Measurements from ENCODE around the gene NHLRC4. TPM values are rescaled to one million over a fixed set of nuclear protein-coding genes. Genes with fewer than 3 reads are reported as not detected.

The NHLRC4 gene
- total RNA-seq, 2 experiments from 2014 or later, result 0.41 to 0.72 TPM

DNA sequence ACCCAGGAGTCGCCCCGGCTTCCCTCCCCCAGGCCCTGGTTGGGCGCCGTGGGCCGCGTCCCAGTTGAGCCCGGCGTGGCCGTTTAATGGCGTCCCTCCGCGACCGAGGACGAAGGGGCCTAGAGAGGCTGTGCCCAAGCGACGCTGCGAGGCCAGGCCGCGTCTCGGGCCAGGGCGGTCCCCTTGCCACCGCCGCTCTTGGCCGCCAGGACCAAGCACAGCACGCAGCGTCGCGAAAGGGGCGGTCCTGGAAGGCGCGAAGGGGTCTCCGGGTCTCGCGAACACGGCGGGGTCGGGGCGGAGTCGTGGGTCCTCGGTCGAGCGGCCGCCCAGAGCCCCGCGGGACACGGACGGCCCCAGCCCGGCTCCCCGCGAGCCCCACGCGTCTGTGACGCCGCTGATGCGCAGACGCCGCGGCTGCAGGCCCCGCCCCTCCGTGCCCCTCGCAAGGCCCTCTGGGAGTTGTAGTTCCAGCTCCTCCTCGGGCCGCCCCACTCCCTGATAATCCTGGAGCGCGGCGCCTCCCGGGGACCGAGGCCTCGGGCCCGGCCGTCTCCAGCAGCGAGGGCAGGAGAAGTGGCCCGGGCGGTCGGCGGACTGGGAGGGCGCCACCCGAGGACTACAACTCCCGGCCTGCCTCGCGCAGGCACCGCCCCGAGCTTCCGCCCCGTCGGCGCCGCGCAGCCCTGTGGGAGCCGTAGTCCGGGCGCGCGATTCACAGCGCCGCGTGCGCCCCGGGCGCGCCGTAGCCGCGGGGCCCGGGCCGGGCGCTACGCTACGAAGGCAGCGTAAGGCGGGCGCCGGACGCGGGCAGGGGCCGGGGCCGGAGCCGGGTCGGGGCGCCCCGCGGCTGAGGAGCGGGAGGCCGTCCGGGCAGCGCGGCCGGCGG is 39.5 kb upstream of the NHLRC4 start, which contains the start of gene CAPN15:
Gene CAPN15, plus strand, starts transcription at position 698 of the 889 bp plus-strand sequence. CDS start 19,127 bp downstream, outside the sequence.
- peak; percentile 76 for ATAC-seq
- Mint-ChIP-seq H3K9me3 (no peaks in the 10 kb centered on the region), H3K27ac (peak within 1 kb of the TSS; percentile 96), H3K4me1 (ENCODE audit: low read depth) (peaks cover 34% of the 10 kb centered on the region), H3K36me3 (ENCODE audit: low read depth) (peaks cover 16% of the 10 kb centered on the region), H3K27me3 (no peaks in the 10 kb centered on the region), H3K4me3 (peak within 1 kb of the TSS; percentile 90)
- CTCF ChIA-PET, result interaction anchor here (0.8 to 2.4 kb wide), 4 partner anchors 20 to 215 kb away, joined by 3 to 7 read pairs (median 4); partner anchors contain the start of gene METTL26
- peak; percentile 84 for DNase-seq
- TF ChIP-seq, protein P1, sequence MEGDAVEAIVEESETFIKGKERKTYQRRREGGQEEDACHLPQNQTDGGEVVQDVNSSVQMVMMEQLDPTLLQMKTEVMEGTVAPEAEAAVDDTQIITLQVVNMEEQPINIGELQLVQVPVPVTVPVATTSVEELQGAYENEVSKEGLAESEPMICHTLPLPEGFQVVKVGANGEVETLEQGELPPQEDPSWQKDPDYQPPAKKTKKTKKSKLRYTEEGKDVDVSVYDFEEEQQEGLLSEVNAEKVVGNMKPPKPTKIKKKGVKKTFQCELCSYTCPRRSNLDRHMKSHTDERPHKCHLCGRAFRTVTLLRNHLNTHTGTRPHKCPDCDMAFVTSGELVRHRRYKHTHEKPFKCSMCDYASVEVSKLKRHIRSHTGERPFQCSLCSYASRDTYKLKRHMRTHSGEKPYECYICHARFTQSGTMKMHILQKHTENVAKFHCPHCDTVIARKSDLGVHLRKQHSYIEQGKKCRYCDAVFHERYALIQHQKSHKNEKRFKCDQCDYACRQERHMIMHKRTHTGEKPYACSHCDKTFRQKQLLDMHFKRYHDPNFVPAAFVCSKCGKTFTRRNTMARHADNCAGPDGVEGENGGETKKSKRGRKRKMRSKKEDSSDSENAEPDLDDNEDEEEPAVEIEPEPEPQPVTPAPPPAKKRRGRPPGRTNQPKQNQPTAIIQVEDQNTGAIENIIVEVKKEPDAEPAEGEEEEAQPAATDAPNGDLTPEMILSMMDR (IDR thresholded peaks at IDR 0.05), result peak; percentile 31
- POLR2A ChIA-PET, result interaction anchor here (0.5 to 1.4 kb wide), 7 partner anchors 48 to 448 kb away, joined by 3 to 4 read pairs (median 3); partner anchors contain the start of gene FAM234A
- intact Hi-C loops (cut with micrococcal nuclease), result loop anchor here (5.0 kb wide), 1 partner anchor 130 kb away; the partner anchor contains the start of gene NME4

DNA sequence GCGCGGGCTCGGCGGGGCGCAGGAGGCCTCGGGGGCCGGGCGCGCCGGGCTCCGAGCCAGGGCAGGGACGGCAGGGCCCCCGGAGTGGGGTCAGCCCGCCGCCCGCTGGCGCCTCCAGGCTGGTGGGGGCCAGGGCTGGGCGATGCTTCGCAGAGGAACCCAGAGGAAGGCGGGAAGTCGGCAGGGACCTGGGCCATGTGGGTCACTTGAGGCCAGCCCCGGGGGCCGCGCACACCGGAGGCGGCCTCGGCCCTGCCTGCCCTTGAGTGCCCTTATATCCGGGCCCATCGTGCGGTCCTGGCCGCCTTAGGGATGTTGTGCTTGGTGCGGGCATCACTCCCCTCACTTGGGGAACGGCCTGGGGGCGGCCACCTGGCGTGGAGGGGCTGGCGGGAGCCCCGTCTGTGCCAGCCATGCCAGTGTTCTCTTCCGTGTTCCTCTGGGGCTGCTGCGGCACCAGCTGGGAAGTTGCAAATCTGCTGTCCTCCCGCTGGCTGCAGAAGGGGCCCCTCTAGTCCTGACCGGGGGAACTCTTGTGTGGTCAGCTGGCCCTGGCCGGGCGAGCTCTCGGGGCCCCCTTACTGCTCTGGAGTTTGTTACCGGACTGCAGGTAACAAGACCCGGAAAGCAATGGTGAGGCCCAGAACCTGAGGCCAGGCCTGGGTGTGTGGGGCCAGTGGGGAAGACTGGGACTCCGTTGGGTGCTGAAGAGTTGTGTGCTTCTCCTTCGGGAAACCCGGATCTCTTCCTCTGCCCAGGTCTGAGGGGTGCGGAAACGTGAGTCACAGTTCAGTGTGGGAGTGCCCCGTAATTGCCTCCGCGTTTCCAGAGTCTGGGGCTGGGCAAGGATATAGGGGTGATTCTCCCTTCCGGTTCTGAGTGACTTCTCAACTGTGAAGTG is 38.4 kb upstream of the NHLRC4 start:
- TF ChIP-seq, protein P1 (IDR thresholded peaks at IDR 0.05), result no peak
- peaks cover 32% of the 10 kb centered on the region for H3K4me1 Mint-ChIP-seq (ENCODE audit: low read depth)
- intact Hi-C loops (cut with micrococcal nuclease), result loop anchor here (5.0 kb wide), 1 partner anchor 131 kb away; the partner anchor contains the start of gene NME4
- no peaks in the 10 kb centered on the region for H3K9me3 Mint-ChIP-seq
- peak; percentile 50 for DNase-seq
- CTCF ChIA-PET, result interaction anchor here (1.0 to 2.4 kb wide), 2 partner anchors 19 to 108 kb away, joined by 3 to 5 read pairs; partner anchors contain the start of gene METTL26
- peak overlapping the region; percentile 88 for H3K27ac Mint-ChIP-seq
- no peak for ATAC-seq
- H3K4me3 Mint-ChIP-seq, result peak overlapping the region; percentile 84
- H3K36me3 Mint-ChIP-seq (ENCODE audit: low read depth), result peaks cover 16% of the 10 kb centered on the region
- POLR2A ChIA-PET, result interaction anchor here (0.9 to 1.8 kb wide), 6 partner anchors 11 to 293 kb away, joined by 3 to 8 read pairs (median 4); partner anchors contain the start of genes FAM234A and METTL26
- no peaks in the 10 kb centered on the region for H3K27me3 Mint-ChIP-seq

DNA sequence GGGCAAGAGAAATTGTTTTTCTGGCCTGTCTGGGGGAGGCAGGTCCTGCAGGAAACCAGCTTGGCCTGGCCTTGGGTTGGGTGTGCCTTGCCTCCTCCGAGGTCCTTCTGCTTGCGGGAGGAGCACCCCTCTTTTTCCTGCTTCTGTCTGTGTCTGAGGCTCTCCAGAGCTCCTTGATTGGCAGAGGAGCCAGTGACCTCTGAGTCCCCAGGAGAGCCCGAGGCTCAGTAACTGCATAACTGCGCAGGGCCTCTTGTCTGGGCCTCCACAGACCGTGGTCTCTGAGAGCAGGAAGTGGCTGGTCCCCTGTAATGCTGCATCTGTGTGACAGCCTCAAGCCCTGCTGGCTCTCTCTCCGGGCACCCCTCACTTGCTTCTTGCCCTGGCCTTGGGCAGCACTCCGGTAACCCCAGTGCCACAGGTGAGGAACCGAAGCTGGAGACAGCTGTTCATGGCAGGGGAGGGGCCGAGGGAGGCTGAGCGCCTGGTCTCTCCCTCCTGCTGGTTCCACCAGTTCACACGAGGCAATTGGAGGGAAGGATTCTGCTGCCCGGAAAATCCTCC is 37.7 kb upstream of the NHLRC4 start:
- TF ChIP-seq, protein P1 (IDR thresholded peaks at IDR 0.05), result no peak
- POLR2A ChIA-PET, result interaction anchor here (0.9 to 1.8 kb wide), 5 partner anchors 10 to 107 kb away, joined by 3 to 8 read pairs (median 4); partner anchors contain the start of gene METTL26
- peak overlapping the region; percentile 88 for H3K27ac Mint-ChIP-seq

DNA sequence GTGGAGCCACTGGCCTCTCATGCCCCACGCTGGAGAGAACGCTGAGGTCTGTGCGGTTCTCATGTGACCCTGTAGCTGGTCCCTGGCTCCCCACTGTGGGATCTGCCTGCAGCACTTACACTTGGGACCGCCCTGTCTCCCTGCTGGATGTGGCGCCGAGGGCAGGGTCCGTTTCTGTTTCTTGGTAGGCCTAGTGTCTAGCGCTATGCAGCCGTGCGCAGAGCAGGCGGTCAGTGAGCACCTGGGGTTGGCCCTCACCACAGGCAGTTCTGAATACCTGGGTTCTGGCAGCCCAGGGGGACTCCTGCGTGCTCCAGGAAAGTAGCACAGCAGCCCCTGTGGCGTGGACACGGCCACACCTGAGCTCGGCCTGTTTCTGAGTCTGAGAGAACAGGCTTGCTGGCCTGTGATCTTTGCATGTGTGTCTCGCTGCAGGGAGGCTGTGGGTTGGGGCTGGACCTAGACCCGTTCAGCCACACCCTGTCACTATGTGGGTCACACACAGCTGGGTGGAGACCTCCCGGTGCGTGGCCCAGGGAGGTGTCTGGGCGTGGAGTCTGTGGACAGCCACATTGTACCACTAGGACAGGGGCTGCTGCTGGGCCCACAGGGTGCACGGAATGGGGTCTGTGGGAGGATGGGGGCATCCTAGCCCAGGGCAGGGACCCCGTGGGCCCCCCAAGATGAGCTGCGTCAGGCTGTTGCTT is 36.5 kb upstream of the NHLRC4 start:
- Mint-ChIP-seq H3K27me3 (no peaks in the 10 kb centered on the region), H3K4me3 (peak overlapping the region; percentile 84), H3K27ac (no peak overlapping the region), H3K9me3 (no peaks in the 10 kb centered on the region), H3K4me1 (ENCODE audit: low read depth) (peaks cover 20% of the 10 kb centered on the region), H3K36me3 (ENCODE audit: low read depth) (peaks cover 11% of the 10 kb centered on the region)
- intact Hi-C loops (cut with micrococcal nuclease), result no loop called here
- DNase-seq (no peak), ATAC-seq (no peak)
- ChIA-PET CTCF (no interaction called here), POLR2A (interaction anchor here (1.1 to 1.7 kb wide), 2 partner anchors 10 to 13 kb away, joined by 3 to 7 read pairs; no protein-coding TSS in a partner anchor)
- TF ChIP-seq, protein P1 (IDR thresholded peaks at IDR 0.05), result no peak

More for the DNA sequence above, 37.7 kb upstream of the NHLRC4 start:
- DNase-seq, result peak; percentile 53
- Mint-ChIP-seq H3K27me3 (no peaks in the 10 kb centered on the region), H3K36me3 (ENCODE audit: low read depth) (peaks cover 16% of the 10 kb centered on the region), H3K4me1 (ENCODE audit: low read depth) (peaks cover 30% of the 10 kb centered on the region), H3K9me3 (no peaks in the 10 kb centered on the region), H3K4me3 (peak overlapping the region; percentile 84)
- ATAC-seq, result no peak
- CTCF ChIA-PET, result interaction anchor here (2.4 kb wide), 1 partner anchor 18 kb away, joined by 5 read pairs; no protein-coding TSS in a partner anchor
- intact Hi-C loops (cut with micrococcal nuclease), result loop anchor here (5.0 kb wide), 1 partner anchor 132 kb away; the partner anchor contains the start of gene NME4
